Hematopoietic multipotent progenitor cell treated with erythropoietin and hydrocortisone succinate and interleukin-3 and kit ligand, for 15 days (in vitro differentiated cells): ENCODE results near the gene STK25.
"Not testable (repeated sequence)": the region's sequence is repeated elsewhere in the genome, so short reads cannot be mapped to it uniquely, and the experiment has no call there.

Experiments
- DNase-seq: peaks from one replicate; pipeline ENCODE4 v3.0.0-alpha.2; 2015; ENCODE audit warnings: low spot score

The STK25 gene

GRCh38 chr2:241507430-241508239, 749 bp downstream of the STK25 start:
- peak; percentile 37 for DNase-seq

GRCh38 chr2:241506793-241507429, 1.5 kb downstream of the STK25 start:
- DNase-seq = no peak

GRCh38 chr2:241506317-241506716, 2.1 kb downstream of the STK25 start:
- not testable (repeated sequence) for DNase-seq

GRCh38 chr2:241505781-241506201, 2.6 kb downstream of the STK25 start:
- no peak for DNase-seq

GRCh38 chr2:241505086-241505780, 3.2 kb downstream of the STK25 start:
- no peak for DNase-seq

- no peak for DNase-seq
These were observed 4.5 kb downstream of the STK25 start for GRCh38 chr2:241503776-241504392.

- no peak for DNase-seq
These were observed 6.1 kb downstream of the STK25 start for GRCh38 chr2:241502281-241502680.

GRCh38 chr2:241501551-241501950, 6.8 kb downstream of the STK25 start:
- DNase-seq = no peak

- DNase-seq = no peak
These were observed 7.3 kb downstream of the STK25 start for GRCh38 chr2:241501099-241501541.

- no peak for DNase-seq
These were observed 7.9 kb downstream of the STK25 start for GRCh38 chr2:241500431-241500975.

- no peak for DNase-seq
These were observed 8.4 kb downstream of the STK25 start for GRCh38 chr2:241500016-241500415.

- DNase-seq = no peak
These were observed 9.0 kb downstream of the STK25 start for GRCh38 chr2:241499146-241499965.

GRCh38 chr2:241498115-241499070, 10.0 kb downstream of the STK25 start:
- DNase-seq = no peak

- DNase-seq = no peak
These were observed 11.2 kb downstream of the STK25 start for GRCh38 chr2:241496904-241497877.

GRCh38 chr2:241496003-241496707, 12.2 kb downstream of the STK25 start:
- DNase-seq = no peak

- DNase-seq = no peak
These were observed 13.0 kb downstream of the STK25 start for GRCh38 chr2:241495172-241496002.

GRCh38 chr2:241494311-241494908, 14.0 kb downstream of the STK25 start:
- no peak for DNase-seq
